ENCODE data around the gene PIP4K2A.

PIP4K2A gene

DNA sequence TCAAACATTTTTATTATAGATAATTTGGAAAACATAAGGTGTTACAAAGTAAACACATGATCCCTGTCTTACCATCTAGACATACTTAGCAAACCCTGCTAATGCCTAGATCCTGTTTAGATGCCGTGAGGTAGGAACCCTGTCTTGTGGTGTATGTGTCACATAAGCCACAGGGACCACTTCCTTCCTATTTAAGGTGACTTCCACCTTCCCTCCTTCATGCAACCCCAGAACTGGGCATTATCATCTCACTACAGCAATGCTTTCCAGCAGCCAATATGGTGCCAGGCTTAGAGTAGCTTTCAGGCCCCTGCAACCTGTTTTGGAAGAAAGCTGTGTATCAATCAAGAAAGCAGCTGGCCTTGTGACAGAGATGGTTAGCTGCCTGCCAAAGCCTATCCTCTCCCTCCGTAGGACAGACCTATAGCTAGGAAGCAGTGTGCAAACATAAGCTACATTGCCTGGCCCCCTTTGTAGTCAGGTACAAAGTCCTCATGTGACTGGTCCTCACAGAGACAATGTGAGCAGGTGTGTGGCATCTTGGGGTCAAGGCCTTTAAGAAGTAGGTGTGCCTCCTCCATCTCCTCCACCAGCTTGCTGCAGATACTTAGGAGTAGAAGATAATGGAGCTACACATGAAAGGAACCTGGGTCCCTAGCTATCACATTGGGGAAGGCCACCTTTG lies 222.3 kb downstream of the PIP4K2A start:
- Histone ChIP-seq H3K27me3 (ENCODE audit: control insufficient read depth, insufficient read depth, low read length) (peaks cover 10% of the 10 kb centered on the region), H3K36me3 (ENCODE audit: insufficient read depth, low read length) (no peaks in the 10 kb centered on the region), H3K4me2 (ENCODE audit: low read length) (no peak overlapping the region), H3K9ac (ENCODE audit: low read depth, low read length) (no peak overlapping the region), H3K4me1 (ENCODE audit: control insufficient read depth, insufficient read depth, low read length) (no peaks in the 10 kb centered on the region), H3K4me3 (ENCODE audit: low read length) (no peak overlapping the region), H3K9me3 (replicated peaks; ENCODE audit: low read length) (no peaks in the 10 kb centered on the region)

DNA sequence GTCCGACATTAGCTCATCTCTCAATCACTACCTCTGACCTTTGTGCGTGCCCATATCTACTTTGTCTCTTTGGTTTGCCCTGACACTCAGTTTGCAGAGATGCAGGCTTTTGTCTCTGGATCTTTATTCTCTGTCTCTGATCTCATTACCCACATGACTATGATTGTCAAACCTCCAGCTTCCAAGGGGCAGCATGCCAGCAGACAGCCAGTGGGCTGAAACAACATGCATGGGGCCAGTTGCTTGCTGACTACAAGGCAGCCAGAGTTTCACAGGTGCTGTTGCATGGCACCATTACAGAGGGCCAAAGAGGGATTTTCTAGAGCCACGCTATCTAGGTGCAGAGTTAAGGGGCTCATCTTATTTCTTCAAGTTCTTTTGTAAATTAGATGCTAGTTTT lies 222.9 kb downstream of the PIP4K2A start:
- Histone ChIP-seq H3K4me2 (ENCODE audit: low read length) (no peak overlapping the region), H3K9me3 (replicated peaks; ENCODE audit: low read length) (no peaks in the 10 kb centered on the region), H3K27me3 (ENCODE audit: control insufficient read depth, insufficient read depth, low read length) (peaks cover 10% of the 10 kb centered on the region), H3K36me3 (ENCODE audit: insufficient read depth, low read length) (no peaks in the 10 kb centered on the region), H3K9ac (ENCODE audit: low read depth, low read length) (no peak overlapping the region), H3K4me3 (ENCODE audit: low read length) (no peak overlapping the region), H3K4me1 (ENCODE audit: control insufficient read depth, insufficient read depth, low read length) (no peaks in the 10 kb centered on the region)

DNA sequence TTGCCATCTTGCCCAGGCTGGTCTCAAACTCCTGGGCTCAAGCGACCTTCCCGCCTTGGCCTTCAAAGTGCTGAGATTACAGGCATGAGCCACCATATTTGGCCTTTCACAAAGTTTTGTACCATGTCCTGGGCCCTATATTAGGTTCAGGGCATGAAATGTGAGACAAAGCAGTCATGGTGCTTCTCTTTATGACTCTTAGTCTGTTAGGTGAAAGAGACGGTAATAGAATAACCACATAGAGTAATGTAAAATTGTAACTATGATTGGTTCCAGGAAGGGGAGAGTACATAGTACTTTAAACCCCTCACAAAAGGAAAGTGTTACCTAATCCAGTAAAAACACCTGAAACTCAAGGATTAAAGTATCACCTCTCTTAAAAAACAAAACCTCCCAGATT lies 224.4 kb downstream of the PIP4K2A start:
- H3K4me3 ChIP-seq (ENCODE audit: low read length), result no peak overlapping the region
- no peaks in the 10 kb centered on the region for H3K4me1 ChIP-seq (ENCODE audit: control insufficient read depth, insufficient read depth, low read length)
- no peaks in the 10 kb centered on the region for H3K36me3 ChIP-seq (ENCODE audit: insufficient read depth, low read length)
- no peak overlapping the region for H3K9ac ChIP-seq (ENCODE audit: low read depth, low read length)
- no peaks in the 10 kb centered on the region for H3K9me3 ChIP-seq (replicated peaks; ENCODE audit: low read length)
- peaks cover 3% of the 10 kb centered on the region for H3K27me3 ChIP-seq (ENCODE audit: control insufficient read depth, insufficient read depth, low read length)
- H3K4me2 ChIP-seq (ENCODE audit: low read length), result no peak overlapping the region

DNA sequence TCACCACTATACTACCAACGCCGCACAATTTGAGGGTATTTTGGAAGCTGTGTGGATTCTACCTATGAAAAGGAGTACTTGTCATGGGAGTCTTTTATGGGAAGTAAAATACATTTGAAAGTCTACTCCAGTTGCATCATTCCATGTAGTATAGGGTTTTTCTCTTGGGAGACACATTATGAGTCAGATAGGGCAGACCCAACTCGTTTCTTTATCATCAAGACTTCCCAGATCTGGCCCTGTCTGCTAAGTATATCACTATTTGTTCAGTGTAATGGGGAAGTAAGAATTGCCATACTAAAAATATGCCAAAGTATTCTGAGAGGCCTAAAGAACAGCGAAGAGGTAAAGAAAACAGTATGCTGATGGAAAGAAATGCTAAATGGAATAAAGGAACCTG lies 224.9 kb downstream of the PIP4K2A start:
- H3K4me1 ChIP-seq (ENCODE audit: control insufficient read depth, insufficient read depth, low read length), result no peaks in the 10 kb centered on the region
- H3K27me3 ChIP-seq (ENCODE audit: control insufficient read depth, insufficient read depth, low read length), result no peaks in the 10 kb centered on the region
- H3K4me3 ChIP-seq (ENCODE audit: low read length), result no peak overlapping the region
- no peak overlapping the region for H3K4me2 ChIP-seq (ENCODE audit: low read length)
- H3K36me3 ChIP-seq (ENCODE audit: insufficient read depth, low read length), result no peaks in the 10 kb centered on the region
- H3K9ac ChIP-seq (ENCODE audit: low read depth, low read length), result no peak overlapping the region
- no peaks in the 10 kb centered on the region for H3K9me3 ChIP-seq (replicated peaks; ENCODE audit: low read length)

DNA sequence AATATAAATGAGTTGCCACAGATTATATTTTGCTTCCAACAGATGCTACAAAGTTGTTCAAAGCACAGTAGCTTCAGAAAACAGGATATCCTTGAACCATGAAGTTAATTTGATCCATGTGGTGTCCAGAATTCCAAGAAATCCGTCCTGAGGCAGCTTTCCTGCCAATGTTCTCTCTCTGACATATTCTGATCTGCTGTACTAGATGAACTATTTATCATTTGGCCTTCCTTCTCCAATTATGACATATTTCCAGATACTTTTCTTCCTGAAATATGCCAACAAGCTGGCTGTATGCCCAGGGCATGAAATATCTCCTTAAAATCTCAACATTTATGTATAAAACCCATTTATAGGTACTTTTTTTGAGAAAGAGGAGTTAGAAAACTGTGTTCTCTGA lies 227.9 kb downstream of the PIP4K2A start:
- Histone ChIP-seq H3K4me3 (ENCODE audit: low read length) (no peak overlapping the region), H3K9me3 (replicated peaks; ENCODE audit: low read length) (no peaks in the 10 kb centered on the region), H3K36me3 (ENCODE audit: insufficient read depth, low read length) (no peaks in the 10 kb centered on the region), H3K4me1 (ENCODE audit: control insufficient read depth, insufficient read depth, low read length) (peaks cover 6% of the 10 kb centered on the region), H3K4me2 (ENCODE audit: low read length) (no peak overlapping the region), H3K9ac (ENCODE audit: low read depth, low read length) (no peak overlapping the region), H3K27me3 (ENCODE audit: control insufficient read depth, insufficient read depth, low read length) (no peaks in the 10 kb centered on the region)

Measured in skeletal muscle satellite cell (primary cell).